ENCODE measurements around the gene CRACDL. TPM values are rescaled to one million over a fixed set of nuclear protein-coding genes. Genes with fewer than 3 reads are reported as not detected.
A peak's percentile ranks its signal among the peaks of the same experiment; 100 is the strongest.

The CRACDL gene
- total RNA-seq, 1 donor from 2014 or later: 17.8 TPM

GRCh38 chr2:98924038-98924830, 11.8 kb downstream of the CRACDL start:
- intact Hi-C loops (cut with DNase I): no loop called here
- H3K9me3 ChIP-seq: peaks cover 6% of the 10 kb centered on the region
- ATAC-seq (no peak), DNase-seq (no peak)
- H3K27me3 ChIP-seq (ENCODE audit: low read depth): no peaks in the 10 kb centered on the region
- no peaks in the 10 kb centered on the region for H3K36me3 ChIP-seq
- no peak overlapping the region for H3K27ac ChIP-seq
- no peak for TF ChIP-seq CTCF (IDR thresholded peaks at IDR 0.05)
- H3K4me3 ChIP-seq: no peak overlapping the region
- no peaks in the 10 kb centered on the region for H3K4me1 ChIP-seq

- intact Hi-C loops (cut with DNase I): no loop called here
- no peak for ATAC-seq
Observed at GRCh38 chr2:98923244-98923940, 12.6 kb downstream of the CRACDL start.

GRCh38 chr2:98921062-98921461, 15.0 kb downstream of the CRACDL start:
- Histone ChIP-seq H3K36me3 (no peaks in the 10 kb centered on the region), H3K27me3 (ENCODE audit: low read depth) (no peaks in the 10 kb centered on the region), H3K4me1 (no peaks in the 10 kb centered on the region), H3K9me3 (peaks cover 6% of the 10 kb centered on the region), H3K4me3 (no peak overlapping the region), H3K27ac (no peak overlapping the region)
- no peak for TF ChIP-seq CTCF (IDR thresholded peaks at IDR 0.05)
- DNase-seq: no peak
- intact Hi-C loops (cut with DNase I): no loop called here
- ATAC-seq: no peak

More at GRCh38 chr2:98923244-98923940, 12.6 kb downstream of the CRACDL start:
- DNase-seq: no peak
- Histone ChIP-seq H3K27me3 (ENCODE audit: low read depth) (no peaks in the 10 kb centered on the region), H3K4me3 (no peak overlapping the region), H3K9me3 (peaks cover 6% of the 10 kb centered on the region), H3K36me3 (no peaks in the 10 kb centered on the region), H3K27ac (no peak overlapping the region), H3K4me1 (no peaks in the 10 kb centered on the region)
- TF ChIP-seq CTCF (IDR thresholded peaks at IDR 0.05): no peak

- Histone ChIP-seq H3K36me3 (no peaks in the 10 kb centered on the region), H3K27ac (no peak overlapping the region), H3K9me3 (no peaks in the 10 kb centered on the region), H3K4me1 (peaks cover 18% of the 10 kb centered on the region), H3K27me3 (ENCODE audit: low read depth) (peaks cover 7% of the 10 kb centered on the region), H3K4me3 (no peak overlapping the region)
- ATAC-seq: peak in 1 of 2 donors; percentile 28
- intact Hi-C loops (cut with DNase I): no loop called here
- no peak for DNase-seq
- TF ChIP-seq CTCF (IDR thresholded peaks at IDR 0.05): no peak
Observed at GRCh38 chr2:98917031-98917471, 19.0 kb downstream of the CRACDL start.

GRCh38 chr2:98915751-98916358, 20.2 kb downstream of the CRACDL start:
- ATAC-seq (no peak), DNase-seq (no peak)
- no peak for TF ChIP-seq CTCF (IDR thresholded peaks at IDR 0.05)
- intact Hi-C loops (cut with DNase I): no loop called here
- no peaks in the 10 kb centered on the region for H3K9me3 ChIP-seq
- H3K4me1 ChIP-seq: peaks cover 18% of the 10 kb centered on the region
- peaks cover 7% of the 10 kb centered on the region for H3K27me3 ChIP-seq (ENCODE audit: low read depth)
- no peaks in the 10 kb centered on the region for H3K36me3 ChIP-seq
- H3K27ac ChIP-seq: no peak overlapping the region
- no peak overlapping the region for H3K4me3 ChIP-seq

Measured in lower lobe of right lung (tissue), 2 donors.